ENCODE data around the gene RMND5B. TPM values are rescaled to one million over a fixed set of nuclear protein-coding genes. Genes with fewer than 3 reads are reported as not detected.

Gene RMND5B
- total RNA-seq, 1 donor from 2014 or later: 41.8 TPM

- Mint-ChIP-seq H3K9me3 (no peaks in the 10 kb centered on the region), H3K36me3 (no peaks in the 10 kb centered on the region), H3K4me1 (ENCODE audit: unreplicated experiment) (no peaks in the 10 kb centered on the region), H3K27ac (no peak overlapping the region), H3K4me3 (peak overlapping the region; percentile 61), H3K27me3 (peaks cover 32% of the 10 kb centered on the region)
- DNase-seq (ENCODE audit: extremely low spot score, unreplicated experiment): peak; percentile 94
- peak; percentile 99 for TF ChIP-seq CTCF (conservative IDR thresholded peaks at IDR 0.05)
Observed at GRCh38 chr5:178163772-178164735, 33.2 kb downstream of the RMND5B start.

- H3K27me3 Mint-ChIP-seq: peaks cover 37% of the 10 kb centered on the region
- no peaks in the 10 kb centered on the region for H3K36me3 Mint-ChIP-seq
- H3K27ac Mint-ChIP-seq: no peak overlapping the region
- H3K4me3 Mint-ChIP-seq: no peak overlapping the region
- no peaks in the 10 kb centered on the region for H3K4me1 Mint-ChIP-seq (ENCODE audit: unreplicated experiment)
- no peak for DNase-seq (ENCODE audit: extremely low spot score, unreplicated experiment)
- H3K9me3 Mint-ChIP-seq: no peaks in the 10 kb centered on the region
- TF ChIP-seq CTCF (conservative IDR thresholded peaks at IDR 0.05): no peak
Observed at GRCh38 chr5:178165581-178165980, 34.8 kb downstream of the RMND5B start.

GRCh38 chr5:178170455-178170854 lies 39.6 kb downstream of the RMND5B start:
- TF ChIP-seq CTCF (conservative IDR thresholded peaks at IDR 0.05): no peak
- Mint-ChIP-seq H3K4me3 (no peak overlapping the region), H3K36me3 (no peaks in the 10 kb centered on the region), H3K4me1 (ENCODE audit: unreplicated experiment) (no peaks in the 10 kb centered on the region), H3K27me3 (peaks cover 10% of the 10 kb centered on the region), H3K27ac (no peak overlapping the region), H3K9me3 (no peaks in the 10 kb centered on the region)
- no peak for DNase-seq (ENCODE audit: extremely low spot score, unreplicated experiment)

GRCh38 chr5:178174456-178174855 lies 43.6 kb downstream of the RMND5B start:
- Mint-ChIP-seq H3K4me3 (no peak overlapping the region), H3K27me3 (peaks cover 5% of the 10 kb centered on the region), H3K4me1 (ENCODE audit: unreplicated experiment) (no peaks in the 10 kb centered on the region), H3K9me3 (no peaks in the 10 kb centered on the region), H3K27ac (peak overlapping the region; percentile 7), H3K36me3 (no peaks in the 10 kb centered on the region)
- DNase-seq (ENCODE audit: extremely low spot score, unreplicated experiment): no peak
- TF ChIP-seq CTCF (conservative IDR thresholded peaks at IDR 0.05): no peak

- Mint-ChIP-seq H3K27me3 (peaks cover 6% of the 10 kb centered on the region), H3K4me3 (no peak overlapping the region), H3K9me3 (no peaks in the 10 kb centered on the region), H3K4me1 (ENCODE audit: unreplicated experiment) (no peaks in the 10 kb centered on the region), H3K36me3 (no peaks in the 10 kb centered on the region), H3K27ac (no peak overlapping the region)
- DNase-seq (ENCODE audit: extremely low spot score, unreplicated experiment): no peak
- TF ChIP-seq CTCF (conservative IDR thresholded peaks at IDR 0.05): no peak
Observed at GRCh38 chr5:178176791-178177190, 46.0 kb downstream of the RMND5B start.

All from type B pancreatic cell (in vitro differentiated cells).